Tibial artery (tissue), 4 donors: ENCODE data around the gene CCDC112.
"Not testable (repeated sequence)": the region's sequence is repeated elsewhere in the genome, so short reads cannot be mapped to it uniquely, and the experiment has no call there.

Experiments used
- DNase-seq, 2 donors: peaks; one replicate each; pipeline ENCODE4 v3.0.0-alpha.2; 2019
- H3K27ac ChIP-seq, 2 donors: fragments of 200-600 bp; sonication (generic) in 1 of 2; 1 replicate in 1 of 2; 2 replicates in 1 of 2; pipeline ENCODE4 v1.5.1; 2018 to 2019; ENCODE audit warnings: mild to moderate bottlenecking in 1 of 2
- H3K27me3 ChIP-seq, 2 donors: fragments of 200-600 bp; sonication (generic) in 1 of 2; one replicate each; pipeline versions ENCODE4 v1.5.1 to v1.6.0; 2016 to 2019
- H3K36me3 ChIP-seq, 3 donors: fragments of 200-600 bp; sonication (generic) in 2 of 3; one replicate each; pipeline ENCODE4 v1.5.1; 2016 to 2019; ENCODE audit warnings: mild to moderate bottlenecking in 2 of 3
- H3K4me1 ChIP-seq, 4 donors: fragments of 200-600 bp; sonication (generic) in 2 of 4; 1 replicate in 3 of 4; 2 replicates in 1 of 4; pipeline ENCODE4 v1.5.1; 2016 to 2019
- H3K4me3 ChIP-seq, 2 donors: fragments of 200-600 bp; sonication (generic) in 1 of 2; 1 replicate in 1 of 2; 2 replicates in 1 of 2; pipeline ENCODE4 v1.5.1; 2018 to 2019; ENCODE audit warnings: mild to moderate bottlenecking in 2 of 2
- H3K9me3 ChIP-seq, 3 donors: fragments of 200-600 bp; sonication (generic) in 1 of 3; one replicate each; pipeline ENCODE4 v1.5.1; 2016 to 2019
- CTCF ChIP-seq, 2 experiments: fragments of 200-600 bp in 1 of 2; fragments of 450-650 bp in 1 of 2; IDR thresholded peaks; one replicate each; pipeline ENCODE4 v1.5.1; 2017 to 2019; ENCODE audit warnings: antibody characterized with exemption in 2 of 2, mild to moderate bottlenecking in 1 of 2, moderate library complexity in 1 of 2
- intact Hi-C: fragments of 100-400 bp; cut with DNase I; formaldehyde crosslinking; loops from one replicate; pipeline ENCODE4 v1.15.0; 2023; ENCODE audit warnings: low total_unique reads

The CCDC112 gene

GRCh38 chr5:115330830-115331229, 34.4 kb upstream of the CCDC112 start:
- H3K36me3 ChIP-seq = no peaks in the 10 kb centered on the region
- H3K4me3 ChIP-seq = no peak overlapping the region
- no peaks in the 10 kb centered on the region for H3K9me3 ChIP-seq
- H3K4me1 ChIP-seq = no peaks in the 10 kb centered on the region
- no peak overlapping the region for H3K27ac ChIP-seq
- TF ChIP-seq CTCF (IDR thresholded peaks at IDR 0.05) = no peak
- no peak for DNase-seq
- no peaks in the 10 kb centered on the region for H3K27me3 ChIP-seq
- intact Hi-C loops = no loop called here

GRCh38 chr5:115329475-115329874, 33.0 kb upstream of the CCDC112 start:
- Histone ChIP-seq H3K27ac (no peak overlapping the region), H3K4me1 (peaks cover 0 to 6% (median 0%) of the 10 kb centered on the region in 4 donors), H3K27me3 (no peaks in the 10 kb centered on the region), H3K9me3 (no peaks in the 10 kb centered on the region), H3K4me3 (no peak overlapping the region), H3K36me3 (no peaks in the 10 kb centered on the region)
- no peak for DNase-seq
- intact Hi-C loops = no loop called here
- TF ChIP-seq CTCF (IDR thresholded peaks at IDR 0.05) = no peak

GRCh38 chr5:115328617-115329274, 32.3 kb upstream of the CCDC112 start:
- intact Hi-C loops, H3K4me1 ChIP-seq, H3K27me3 ChIP-seq, H3K4me3 ChIP-seq, H3K27ac ChIP-seq, H3K36me3 ChIP-seq, DNase-seq, H3K9me3 ChIP-seq: not testable (repeated sequence)

- H3K9me3 ChIP-seq = no peaks in the 10 kb centered on the region
- no peaks in the 10 kb centered on the region for H3K27me3 ChIP-seq
- no peak overlapping the region for H3K27ac ChIP-seq
- intact Hi-C loops = no loop called here
- H3K4me1 ChIP-seq = peaks cover 0 to 6% (median 0%) of the 10 kb centered on the region in 4 donors
- no peaks in the 10 kb centered on the region for H3K36me3 ChIP-seq
- H3K4me3 ChIP-seq = no peak overlapping the region
- TF ChIP-seq CTCF (IDR thresholded peaks at IDR 0.05) = no peak
- DNase-seq = no peak
Measured at GRCh38 chr5:115325296-115325959, 29.0 kb upstream of the CCDC112 start.

- H3K4me3 ChIP-seq = no peak overlapping the region
- H3K36me3 ChIP-seq = no peaks in the 10 kb centered on the region
- no peak for DNase-seq
- peaks cover 0 to 17% (median 0%) of the 10 kb centered on the region in 4 donors for H3K4me1 ChIP-seq
- H3K9me3 ChIP-seq = no peaks in the 10 kb centered on the region
- H3K27me3 ChIP-seq = no peaks in the 10 kb centered on the region
- intact Hi-C loops = no loop called here
- no peak overlapping the region for H3K27ac ChIP-seq
- TF ChIP-seq CTCF (IDR thresholded peaks at IDR 0.05) = no peak
Measured at GRCh38 chr5:115324021-115324420, 27.6 kb upstream of the CCDC112 start.

GRCh38 chr5:115322729-115323128, 26.3 kb upstream of the CCDC112 start:
- no peak for TF ChIP-seq CTCF (IDR thresholded peaks at IDR 0.05)
- H3K9me3 ChIP-seq = no peaks in the 10 kb centered on the region
- intact Hi-C loops = no loop called here
- no peak for DNase-seq
- no peak overlapping the region for H3K4me3 ChIP-seq
- H3K36me3 ChIP-seq = no peaks in the 10 kb centered on the region
- no peak overlapping the region for H3K27ac ChIP-seq
- peaks cover 0 to 21% (median 0%) of the 10 kb centered on the region in 4 donors for H3K4me1 ChIP-seq
- H3K27me3 ChIP-seq = no peaks in the 10 kb centered on the region
